Endometrial microvascular endothelial cells (primary cell): ENCODE data around the gene UNC119B. TPM values are rescaled to one million over a fixed set of nuclear protein-coding genes. Genes with fewer than 3 reads are reported as not detected.

ENCODE experiments used
- in situ Hi-C: cut with HindIII; loops from 2 replicates; pipeline ENCODE4 v1.10.0; 2017; ENCODE audit warnings: low sequenced_read_pairs, low pct_unique_long_range_greater_than_20kb; ENCODE audit errors: inconsistent ontology term
- total RNA-seq: library from RNA; depleted of rRNA; stranded (reverse); fragments of >200 nt; gene quantifications from one replicate; pipeline ENCODE4 v1.2.3, GENCODE V29; 2015; ENCODE audit errors: inconsistent ontology term

UNC119B gene
- total RNA-seq, 1 donor from 2014 or later = 25.8 TPM

DNA sequence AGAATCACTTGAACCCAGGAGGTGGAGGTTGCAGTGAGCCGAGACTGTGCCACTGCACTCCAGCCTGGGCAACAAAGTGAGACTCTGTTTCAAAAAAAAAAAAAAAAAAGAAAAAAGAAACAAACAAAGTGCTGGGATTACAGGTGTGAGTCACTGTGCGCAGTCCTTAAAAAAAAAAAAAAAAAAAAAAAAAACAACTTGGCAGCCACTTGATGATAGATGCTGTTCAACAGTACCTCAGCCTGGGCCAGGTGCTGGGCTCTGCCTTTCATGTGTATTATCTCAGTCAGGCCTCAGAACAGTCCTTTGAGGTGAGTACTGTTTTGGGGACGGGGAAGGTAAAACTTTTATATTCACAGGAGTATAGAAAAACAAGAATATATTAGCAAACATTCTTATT is 24.9 kb downstream of the UNC119B start:
- in situ Hi-C loops = no loop called here

DNA sequence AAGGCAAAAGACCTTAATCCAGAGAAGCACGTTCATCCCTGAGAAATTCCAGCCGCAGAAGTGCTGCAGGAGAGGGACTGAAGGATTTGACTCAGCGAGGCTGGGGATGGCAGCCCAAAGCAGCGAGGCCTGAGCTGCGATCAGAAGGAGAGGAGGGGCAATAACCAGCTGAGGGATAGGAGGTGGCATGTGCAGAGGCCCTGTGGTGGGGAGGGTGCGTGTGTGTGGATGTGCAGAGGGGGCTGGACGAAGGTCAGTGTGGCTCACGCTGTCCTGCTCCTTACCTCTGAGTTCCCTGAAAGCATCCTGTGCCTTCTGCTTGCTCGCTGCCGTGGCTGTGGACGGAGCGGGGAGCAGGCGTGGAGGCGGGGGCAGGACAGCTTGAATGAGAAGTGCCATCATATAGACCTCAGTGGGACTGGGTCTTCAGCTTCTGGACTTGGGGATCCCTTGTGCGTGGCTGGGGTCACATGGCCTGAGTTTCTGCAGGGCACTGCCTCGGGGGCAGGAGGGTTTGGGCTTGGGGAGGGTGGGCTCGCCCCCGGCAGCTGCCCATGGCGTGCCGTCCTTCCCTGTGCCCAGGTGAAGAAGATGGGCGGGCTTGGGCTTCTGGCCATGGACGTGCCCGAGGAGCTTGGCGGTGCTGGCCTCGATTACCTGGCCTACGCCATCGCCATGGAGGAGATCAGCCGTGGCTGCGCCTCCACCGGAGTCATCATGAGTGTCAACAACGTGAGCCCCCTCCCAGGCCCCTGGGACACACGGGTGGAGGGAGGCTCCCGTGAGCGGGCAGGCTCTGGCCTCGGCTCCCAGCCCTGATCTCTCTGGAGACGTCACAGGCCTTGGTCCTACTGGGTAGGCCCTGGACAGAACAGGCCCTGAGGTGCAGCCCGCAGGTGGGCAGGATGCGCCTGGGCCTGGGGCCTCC is 26.4 kb downstream of the UNC119B start:
- in situ Hi-C loops = no loop called here

DNA sequence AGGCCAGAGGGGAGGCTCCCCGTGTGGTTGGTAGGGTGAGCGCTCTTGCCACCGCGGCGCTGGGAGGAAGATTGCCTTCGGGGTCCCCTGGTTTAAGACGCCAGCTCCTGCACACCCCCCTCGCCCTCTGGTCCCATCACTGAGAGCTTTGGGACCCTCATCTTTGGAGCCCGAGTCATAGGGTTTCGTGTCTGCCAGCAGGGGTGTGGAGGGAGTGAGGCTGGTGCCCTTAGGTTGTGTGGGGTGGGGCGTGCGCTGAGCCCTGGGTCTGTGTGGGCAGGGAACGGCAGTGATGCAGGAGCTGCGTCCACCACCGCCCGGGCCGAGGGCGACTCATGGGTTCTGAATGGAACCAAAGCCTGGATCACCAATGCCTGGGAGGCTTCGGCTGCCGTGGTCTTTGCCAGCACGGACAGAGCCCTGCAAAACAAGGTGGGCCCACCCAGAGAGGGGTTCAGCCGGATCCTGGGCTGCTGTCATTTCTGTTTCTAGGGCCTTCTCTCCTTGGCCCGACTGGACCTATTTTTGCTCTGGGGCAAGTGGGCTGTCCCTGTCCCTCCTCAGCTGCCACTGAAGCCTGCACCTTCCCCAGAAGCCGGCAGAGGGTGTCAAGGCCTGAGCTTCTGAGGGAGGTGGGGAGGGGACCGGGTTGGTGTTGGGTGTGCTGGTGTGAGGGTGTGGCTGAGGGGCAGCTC is 27.4 kb downstream of the UNC119B start:
- in situ Hi-C loops = no loop called here

DNA sequence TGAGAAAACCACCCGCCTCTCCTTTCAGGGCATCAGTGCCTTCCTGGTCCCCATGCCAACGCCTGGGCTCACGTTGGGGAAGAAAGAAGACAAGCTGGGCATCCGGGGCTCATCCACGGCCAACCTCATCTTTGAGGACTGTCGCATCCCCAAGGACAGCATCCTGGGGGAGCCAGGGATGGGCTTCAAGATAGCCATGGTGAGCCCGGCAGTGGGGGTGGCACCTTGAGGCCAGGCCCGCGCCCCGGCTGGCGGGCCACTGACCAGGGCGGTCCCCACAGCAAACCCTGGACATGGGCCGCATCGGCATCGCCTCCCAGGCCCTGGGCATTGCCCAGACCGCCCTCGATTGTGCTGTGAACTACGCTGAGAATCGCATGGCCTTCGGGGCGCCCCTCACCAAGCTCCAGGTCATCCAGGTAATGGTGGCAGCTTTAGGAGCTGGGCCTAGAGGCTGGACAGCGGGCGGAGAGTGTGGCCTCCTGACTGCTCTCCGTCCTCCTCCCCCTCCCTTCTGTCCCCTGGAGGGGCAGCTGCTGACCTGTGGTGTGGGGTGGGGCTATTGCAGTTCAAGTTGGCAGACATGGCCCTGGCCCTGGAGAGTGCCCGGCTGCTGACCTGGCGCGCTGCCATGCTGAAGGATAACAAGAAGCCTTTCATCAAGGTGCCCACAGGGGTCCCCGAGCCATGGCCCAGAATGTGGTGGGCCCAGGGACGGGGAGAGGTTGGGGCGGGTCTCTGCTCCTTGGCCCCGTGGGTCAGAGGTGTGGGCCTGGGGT is 28.2 kb downstream of the UNC119B start:
- in situ Hi-C loops = no loop called here

DNA sequence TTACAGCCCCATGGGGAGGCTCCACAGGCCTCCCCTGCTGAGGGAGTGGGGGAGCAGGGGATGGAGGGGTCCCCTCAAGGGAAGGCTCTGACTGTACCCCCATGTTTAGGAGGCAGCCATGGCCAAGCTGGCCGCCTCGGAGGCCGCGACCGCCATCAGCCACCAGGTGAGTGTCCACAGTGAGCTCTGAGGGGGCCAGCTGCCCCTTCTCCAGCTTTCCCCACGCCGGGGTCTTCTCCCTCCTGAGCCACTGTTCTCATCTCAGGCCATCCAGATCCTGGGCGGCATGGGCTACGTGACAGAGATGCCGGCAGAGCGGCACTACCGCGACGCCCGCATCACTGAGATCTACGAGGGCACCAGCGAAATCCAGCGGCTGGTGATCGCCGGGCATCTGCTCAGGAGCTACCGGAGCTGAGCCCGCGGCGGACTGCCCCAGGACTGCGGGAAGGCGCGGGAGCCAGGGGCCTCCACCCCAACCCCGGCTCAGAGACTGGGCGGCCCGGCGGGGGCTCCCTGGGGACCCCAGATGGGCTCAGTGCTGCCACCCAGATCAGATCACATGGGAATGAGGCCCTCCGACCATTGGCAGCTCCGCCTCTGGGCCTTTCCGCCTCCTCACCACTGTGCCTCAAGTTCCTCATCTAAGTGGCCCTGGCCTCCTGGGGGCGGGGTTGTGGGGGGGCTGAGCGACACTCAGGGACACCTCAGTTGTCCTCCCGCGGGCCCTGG is 28.9 kb downstream of the UNC119B start:
- in situ Hi-C loops = no loop called here

DNA sequence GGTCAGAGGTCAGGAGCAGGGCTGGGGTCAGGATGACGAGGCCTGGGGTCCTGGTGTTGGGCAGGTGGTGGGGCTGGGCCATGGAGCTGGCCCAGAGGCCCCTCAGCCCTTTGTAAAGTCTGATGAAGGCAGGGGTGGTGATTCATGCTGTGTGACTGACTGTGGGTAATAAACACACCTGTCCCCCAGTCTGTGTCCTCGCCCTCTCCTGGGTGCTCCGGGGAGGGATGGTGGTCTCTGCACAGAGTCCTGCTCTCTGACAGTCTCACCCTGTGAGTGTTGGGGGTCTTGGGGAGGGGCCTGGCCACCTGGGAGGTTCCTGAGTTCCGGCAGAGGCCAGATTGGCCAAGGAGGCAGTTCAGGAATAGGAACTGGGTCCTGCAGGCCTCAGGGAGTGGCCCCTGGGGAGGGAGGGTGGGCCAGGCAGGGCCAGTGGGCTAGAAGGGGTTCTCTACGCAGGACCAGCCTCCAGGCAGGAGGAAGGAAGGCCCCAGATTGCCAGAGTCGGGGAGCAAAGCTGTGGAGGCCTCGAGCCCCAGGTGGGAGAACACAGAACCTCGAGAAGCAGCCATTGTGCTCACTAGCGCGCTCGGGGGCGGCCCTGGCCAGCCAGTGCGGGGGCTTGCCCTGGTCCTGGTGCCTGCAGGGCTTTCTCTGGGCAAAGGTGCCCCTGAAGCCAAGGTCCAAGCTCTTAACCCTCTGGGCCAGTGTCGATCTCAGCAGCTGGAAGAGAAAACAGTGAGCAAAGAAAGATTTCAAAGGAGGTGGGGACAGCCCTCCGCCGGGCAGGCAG is 29.8 kb downstream of the UNC119B start:
- in situ Hi-C loops = no loop called here

DNA sequence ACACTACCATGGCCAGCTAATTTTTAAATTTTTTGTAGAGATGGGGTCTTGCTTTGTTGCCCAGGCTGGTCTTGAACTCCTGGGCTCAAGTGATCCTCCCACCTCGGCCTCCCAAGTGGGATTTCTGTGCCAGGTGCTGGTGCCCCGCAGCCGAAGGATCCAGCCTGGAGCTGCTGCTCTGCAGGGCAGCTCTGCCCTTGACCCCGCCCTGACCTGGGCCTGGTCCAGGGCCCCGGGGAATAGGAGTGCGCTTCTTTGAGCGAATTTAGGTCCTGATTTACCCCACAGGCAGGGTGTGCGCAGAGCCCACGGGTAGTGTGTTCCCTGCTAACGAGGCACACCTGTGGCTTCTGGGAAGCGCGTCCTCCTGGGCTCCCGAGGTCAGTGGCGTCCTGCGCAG is 30.6 kb downstream of the UNC119B start:
- in situ Hi-C loops = no loop called here

DNA sequence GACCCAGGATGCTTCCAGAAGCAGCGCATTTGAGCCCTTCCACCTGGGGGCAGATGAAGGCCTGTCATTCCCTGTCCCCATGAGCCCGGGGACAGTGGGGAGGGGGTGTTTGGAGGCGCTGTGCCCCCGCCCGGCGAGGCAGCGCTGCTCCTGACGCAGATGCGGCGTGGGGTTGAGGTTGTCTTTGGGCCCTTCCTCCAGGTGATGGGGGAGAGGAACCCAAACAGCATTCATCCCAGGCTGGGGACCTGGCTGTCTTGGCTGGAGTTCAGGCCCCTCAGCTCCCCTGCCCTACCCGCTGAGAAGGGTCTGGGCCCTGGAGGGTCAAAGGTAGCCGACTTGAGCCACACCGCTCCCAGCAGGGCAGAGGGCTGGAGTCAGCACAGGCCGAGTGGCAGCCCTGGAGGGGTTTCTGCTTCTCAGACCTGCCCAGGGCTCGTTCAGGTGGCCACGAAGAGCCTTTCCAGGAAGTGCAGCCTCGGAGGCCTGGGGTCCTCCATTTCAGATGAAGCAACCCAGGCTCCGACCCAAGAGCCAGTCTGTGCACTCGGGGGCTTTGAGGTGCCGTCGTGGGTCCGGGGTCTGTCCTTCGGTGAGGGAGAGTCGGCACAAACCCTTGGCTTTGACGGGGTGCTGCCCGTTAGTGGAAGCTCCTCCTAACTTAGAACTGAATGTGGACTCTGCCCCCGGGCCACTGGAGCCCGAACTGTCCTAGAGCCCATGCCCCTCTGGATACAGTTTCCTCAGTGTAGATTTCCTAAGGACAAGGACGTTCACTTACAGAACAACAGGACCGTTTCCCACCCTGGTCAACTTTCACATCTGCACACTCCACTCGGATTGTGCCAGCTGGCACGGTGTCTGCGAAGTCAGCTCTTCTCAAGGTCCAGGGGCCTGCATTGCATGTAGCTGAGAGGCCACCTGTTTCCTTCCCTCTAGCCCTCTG is 31.5 kb downstream of the UNC119B start:
- in situ Hi-C loops = no loop called here

DNA sequence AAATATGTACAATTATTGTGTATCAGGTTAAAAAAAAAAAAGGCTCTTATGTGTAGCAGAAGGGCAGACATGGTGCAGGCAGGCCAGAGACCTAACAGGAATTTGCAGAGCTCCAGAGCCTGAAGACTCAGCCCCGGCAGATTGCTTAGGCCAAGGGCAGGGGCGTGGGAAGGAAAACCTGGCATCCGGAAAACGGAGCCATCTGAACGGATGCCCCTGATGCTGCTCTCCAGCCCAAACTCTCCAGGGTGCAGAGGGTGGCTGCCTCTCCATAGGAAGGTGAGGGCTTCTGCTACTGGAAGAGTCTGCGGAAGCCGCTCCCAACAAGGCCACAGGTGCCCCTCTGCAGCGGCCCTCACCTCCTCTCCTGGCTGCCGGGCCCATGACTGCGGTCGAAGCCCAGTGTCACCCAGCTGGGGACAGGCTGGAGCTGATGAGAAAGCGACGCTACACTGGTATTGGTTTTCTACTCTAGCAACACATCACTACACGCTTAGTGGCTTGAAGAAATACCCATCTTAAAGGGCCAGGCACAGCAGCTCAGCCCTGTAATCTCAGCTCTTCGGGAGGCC is 34.8 kb downstream of the UNC119B start:
- in situ Hi-C loops = no loop called here

DNA sequence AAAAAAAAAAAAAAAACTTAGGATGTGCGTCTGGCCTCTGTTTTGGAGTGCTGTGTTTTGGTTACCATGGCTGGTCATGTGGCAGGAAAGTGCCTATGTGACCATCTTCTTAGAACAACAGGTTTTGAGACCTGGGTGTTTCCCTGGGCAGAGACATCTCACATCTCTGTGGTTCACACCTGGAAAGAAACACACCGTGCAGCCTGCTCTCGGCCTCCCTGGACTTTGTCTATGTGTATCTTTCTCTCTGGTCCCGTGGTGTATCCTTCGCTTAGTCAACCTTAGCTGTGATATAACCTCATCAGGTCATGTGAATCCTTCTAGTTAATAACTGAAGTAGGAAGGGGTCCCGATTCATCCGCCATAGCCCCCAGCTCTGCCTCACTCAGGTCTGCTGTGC is 38.0 kb downstream of the UNC119B start:
- in situ Hi-C loops = no loop called here

DNA sequence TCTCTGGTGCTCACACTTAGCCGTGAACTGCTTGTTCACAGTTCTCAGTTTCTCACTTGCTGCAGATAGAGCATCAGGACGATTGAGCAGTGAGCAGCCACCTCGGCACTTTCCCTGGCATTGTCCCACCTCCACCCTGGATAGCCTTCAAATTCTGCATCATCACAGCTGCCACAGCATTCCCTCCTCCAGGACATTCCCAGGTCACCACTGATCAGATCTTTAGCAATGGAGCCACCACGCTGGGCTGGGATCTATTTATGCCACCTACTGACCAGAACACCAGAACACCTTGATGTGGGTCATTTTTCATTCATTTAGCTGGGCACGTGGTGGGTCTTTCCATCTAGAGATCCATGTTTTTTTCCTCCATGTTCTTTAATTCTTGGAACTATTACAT is 39.0 kb downstream of the UNC119B start:
- in situ Hi-C loops = no loop called here

DNA sequence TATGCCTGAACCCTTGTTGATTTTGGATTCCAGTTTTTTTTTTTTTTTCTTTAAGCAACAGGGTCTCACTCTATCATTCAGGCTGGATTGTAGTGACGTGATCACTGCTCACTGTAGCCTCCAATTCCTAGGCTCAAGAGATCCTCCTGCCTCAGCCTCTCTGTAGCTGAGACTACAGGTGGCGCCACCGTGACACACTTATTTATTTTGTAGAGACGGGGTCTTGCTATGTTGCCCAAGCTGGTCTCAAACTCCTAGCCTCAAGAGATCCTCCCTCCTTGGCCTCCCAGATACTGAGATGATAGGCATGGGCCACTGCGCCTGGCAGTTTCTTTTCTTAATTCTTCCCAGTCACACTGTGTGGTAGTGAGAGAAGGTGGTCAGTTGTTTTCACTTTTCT is 40.5 kb downstream of the UNC119B start:
- in situ Hi-C loops = no loop called here

DNA sequence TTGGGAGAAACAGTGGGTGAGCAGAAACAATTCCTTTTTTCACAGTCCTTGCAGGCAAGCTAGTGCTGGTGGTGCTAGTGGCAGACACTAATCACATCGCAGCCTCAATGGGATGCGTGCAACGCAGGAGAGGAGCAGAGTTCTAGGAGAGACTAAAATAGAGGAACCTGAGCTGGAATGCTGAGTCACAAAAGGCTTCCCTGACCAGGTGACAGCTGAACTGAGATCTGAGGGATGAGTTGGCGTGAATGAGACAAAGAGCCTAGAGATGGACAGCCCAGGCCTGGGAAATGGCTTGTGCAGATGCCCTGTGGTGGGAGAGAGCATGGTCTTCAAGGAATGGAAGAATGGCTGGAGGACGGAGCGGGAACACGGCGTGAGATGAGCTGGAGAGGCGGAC is 41.1 kb downstream of the UNC119B start:
- in situ Hi-C loops = no loop called here

DNA sequence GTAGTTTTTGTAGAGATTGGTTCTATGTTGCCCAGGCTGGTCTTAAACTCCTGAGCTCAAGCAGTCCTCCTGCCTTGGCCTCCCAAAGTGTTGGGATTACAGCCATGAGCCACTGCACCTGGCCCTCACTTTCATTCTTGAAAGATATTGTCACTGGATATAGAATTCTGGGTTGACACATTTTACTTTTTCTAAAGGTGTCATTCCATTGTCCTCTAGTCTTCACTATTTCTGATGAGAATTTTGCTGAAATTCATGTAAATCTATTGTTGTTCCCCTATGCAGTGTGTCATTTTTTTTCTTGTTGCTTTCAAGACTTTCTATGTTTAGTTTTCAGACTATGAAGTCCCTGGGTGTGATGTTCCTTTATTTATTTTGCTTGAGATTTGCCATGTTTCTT is 44.5 kb downstream of the UNC119B start:
- in situ Hi-C loops = no loop called here

DNA sequence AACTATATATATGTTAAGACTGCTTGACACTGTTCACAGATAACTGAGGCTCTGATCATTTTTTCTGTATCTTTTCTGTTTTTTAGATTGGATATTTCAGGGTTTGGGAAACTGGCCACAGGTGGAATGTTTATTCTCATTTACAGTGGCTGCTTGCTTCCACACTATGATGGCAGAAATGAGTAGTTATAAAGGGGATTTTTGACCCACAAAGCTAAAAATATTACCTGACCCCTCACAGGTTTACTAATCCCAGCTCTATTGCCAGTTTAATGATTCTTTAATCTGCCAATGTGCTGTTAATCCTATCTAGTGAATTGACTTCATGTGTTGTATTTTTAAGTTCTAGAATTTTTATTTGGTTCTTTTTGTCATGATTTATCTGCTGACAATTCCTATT is 45.0 kb downstream of the UNC119B start:
- in situ Hi-C loops = no loop called here

DNA sequence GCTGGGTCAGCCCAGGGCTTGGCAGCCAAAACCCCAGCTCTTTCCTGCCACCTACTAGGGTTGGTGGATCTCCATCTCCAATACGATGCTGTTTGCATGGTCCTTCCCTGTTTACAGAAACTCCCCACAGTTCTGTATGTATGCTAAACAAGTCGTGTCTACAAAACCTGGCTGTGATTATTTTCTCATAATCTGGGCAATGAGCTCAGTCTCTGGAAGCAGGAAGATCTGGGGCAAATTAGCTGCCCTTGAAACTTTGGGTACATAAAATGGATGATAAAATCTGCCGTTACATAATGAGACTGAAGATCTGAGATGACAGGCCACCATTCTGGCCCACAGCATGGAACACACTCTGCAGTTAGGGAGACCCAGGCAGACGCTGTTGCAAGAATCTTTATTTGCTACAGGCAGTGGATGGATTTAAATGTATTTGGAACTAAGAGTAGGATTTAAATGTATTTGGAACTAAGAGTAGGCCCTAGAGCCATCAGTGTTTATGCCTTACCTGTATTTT is 47.0 kb downstream of the UNC119B start:
- in situ Hi-C loops = no loop called here

DNA sequence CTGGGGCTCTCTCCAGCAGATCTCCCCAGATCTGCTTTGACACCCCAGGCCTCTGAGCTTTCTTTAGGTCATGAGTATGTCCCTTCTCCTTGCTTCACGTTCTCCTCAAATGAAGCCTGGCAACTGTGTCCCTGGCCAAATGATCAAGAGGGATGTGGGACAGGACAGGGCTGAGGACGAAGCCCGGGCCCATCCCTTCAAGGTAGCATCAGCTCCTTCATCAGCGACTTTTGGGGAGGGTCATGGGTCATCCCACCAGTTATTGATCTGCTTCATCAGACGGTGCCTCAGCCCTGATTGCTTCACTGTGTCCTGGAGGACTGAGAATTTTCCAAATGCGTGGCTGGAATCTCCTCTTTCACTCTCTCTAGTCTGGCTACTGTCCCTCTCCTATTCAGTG is 47.7 kb downstream of the UNC119B start:
- in situ Hi-C loops = no loop called here
